HepG2 (cell line): ENCODE results near the gene AJM1.

ENCODE experiments used
- FOSL1 ChIP-seq: sonication (generic); formaldehyde crosslinking; IDR thresholded peaks from 2 replicates; pipeline ENCODE4 v1.9.0; 2021; ENCODE audit warnings: missing genetic modification reagents, borderline replicate concordance
- ZFP1 ChIP-seq: IDR thresholded peaks from 2 replicates; pipeline ENCODE4 v1.6.1; 2016
- TF ChIP-seq, protein P1 (sequence below): sonication (generic); formaldehyde crosslinking; IDR thresholded peaks from 2 replicates; pipeline ENCODE4 v1.4.0; 2020; ENCODE audit warnings: missing genetic modification reagents
- TF ChIP-seq, protein P2 (sequence below): sonication (generic); formaldehyde crosslinking; IDR thresholded peaks from 2 replicates; pipeline ENCODE4 v1.4.0; 2020; ENCODE audit warnings: mild to moderate bottlenecking, missing genetic modification reagents

DNA sequence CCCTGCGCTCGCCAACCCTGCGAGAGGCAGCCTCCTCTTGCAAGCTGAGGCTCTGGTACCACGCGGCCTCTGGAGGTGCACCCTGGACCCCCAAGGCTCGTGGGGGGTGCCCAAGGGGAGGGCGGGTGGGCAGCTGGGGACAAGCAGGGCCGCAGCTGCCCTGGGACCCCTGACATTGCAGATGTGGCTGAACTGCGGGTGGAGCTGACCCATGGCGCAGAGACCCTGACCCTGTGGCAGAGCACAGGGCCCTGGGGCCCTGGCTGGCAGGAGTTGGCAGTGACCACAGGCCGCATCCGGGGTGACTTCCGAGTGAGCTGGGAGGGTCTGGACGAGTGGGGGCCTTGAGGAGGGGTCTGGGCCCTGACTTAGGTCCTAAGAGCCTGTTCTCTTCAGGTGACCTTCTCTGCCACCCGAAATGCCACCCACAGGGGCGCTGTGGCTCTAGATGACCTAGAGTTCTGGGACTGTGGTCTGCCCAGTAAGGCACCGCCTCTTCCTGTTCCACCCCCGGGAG is 11.4 kb downstream of the AJM1 start:
- no peak for TF ChIP-seq FOSL1
- TF ChIP-seq, protein P1, sequence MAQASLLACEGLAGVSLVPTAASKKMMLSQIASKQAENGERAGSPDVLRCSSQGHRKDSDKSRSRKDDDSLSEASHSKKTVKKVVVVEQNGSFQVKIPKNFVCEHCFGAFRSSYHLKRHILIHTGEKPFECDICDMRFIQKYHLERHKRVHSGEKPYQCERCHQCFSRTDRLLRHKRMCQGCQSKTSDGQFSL (CRISPR knock-in tag): no peak
- TF ChIP-seq, protein P2, sequence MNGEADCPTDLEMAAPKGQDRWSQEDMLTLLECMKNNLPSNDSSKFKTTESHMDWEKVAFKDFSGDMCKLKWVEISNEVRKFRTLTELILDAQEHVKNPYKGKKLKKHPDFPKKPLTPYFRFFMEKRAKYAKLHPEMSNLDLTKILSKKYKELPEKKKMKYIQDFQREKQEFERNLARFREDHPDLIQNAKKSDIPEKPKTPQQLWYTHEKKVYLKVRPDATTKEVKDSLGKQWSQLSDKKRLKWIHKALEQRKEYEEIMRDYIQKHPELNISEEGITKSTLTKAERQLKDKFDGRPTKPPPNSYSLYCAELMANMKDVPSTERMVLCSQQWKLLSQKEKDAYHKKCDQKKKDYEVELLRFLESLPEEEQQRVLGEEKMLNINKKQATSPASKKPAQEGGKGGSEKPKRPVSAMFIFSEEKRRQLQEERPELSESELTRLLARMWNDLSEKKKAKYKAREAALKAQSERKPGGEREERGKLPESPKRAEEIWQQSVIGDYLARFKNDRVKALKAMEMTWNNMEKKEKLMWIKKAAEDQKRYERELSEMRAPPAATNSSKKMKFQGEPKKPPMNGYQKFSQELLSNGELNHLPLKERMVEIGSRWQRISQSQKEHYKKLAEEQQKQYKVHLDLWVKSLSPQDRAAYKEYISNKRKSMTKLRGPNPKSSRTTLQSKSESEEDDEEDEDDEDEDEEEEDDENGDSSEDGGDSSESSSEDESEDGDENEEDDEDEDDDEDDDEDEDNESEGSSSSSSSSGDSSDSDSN: no peak
- TF ChIP-seq ZFP1 (CRISPR knock-in tag): no peak
